Activated CD4-positive, alpha-beta T cell treated with anti-CD3 and anti-CD28 coated beads for 1 hour (primary cell): Measurements from ENCODE around the gene SERPINC1.
"Not testable (repeated sequence)": the region's sequence is repeated elsewhere in the genome, so short reads cannot be mapped to it uniquely, and the experiment has no call there.

Experiments used
- DNase-seq: peaks from one replicate; pipeline ENCODE4 v3.0.0-alpha.2; 2020

The SERPINC1 gene

DNA sequence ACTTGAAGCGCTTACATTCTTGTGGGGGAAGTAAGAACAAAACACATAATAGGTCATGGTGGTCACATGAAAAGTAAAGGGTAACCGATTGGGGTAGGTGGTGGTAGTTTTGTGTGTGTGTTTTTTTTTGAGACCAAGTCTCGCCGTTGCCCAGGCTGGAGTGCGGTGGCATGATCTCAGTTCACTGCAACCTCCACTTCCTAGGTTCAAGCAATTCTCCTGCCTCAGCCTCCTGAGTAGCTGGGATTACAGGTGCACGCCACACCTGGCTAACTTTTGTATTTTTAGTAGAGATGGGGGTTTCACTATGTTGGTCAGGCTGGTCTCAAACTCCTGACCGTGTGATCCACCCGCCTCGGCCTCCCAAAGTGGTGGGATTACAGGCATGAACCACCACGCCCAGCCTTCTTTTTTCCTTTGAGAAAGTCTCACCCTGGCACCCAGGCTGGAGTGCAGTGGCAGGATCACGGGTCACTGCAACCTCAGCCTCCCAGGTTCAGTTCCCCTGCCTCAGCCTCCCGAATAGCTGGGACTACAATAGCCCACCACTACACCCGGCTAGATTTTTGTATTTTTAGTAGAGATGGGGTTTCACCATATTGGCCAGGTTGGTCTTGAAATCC is 54.9 kb downstream of the SERPINC1 start:
- not testable (repeated sequence) for DNase-seq

DNA sequence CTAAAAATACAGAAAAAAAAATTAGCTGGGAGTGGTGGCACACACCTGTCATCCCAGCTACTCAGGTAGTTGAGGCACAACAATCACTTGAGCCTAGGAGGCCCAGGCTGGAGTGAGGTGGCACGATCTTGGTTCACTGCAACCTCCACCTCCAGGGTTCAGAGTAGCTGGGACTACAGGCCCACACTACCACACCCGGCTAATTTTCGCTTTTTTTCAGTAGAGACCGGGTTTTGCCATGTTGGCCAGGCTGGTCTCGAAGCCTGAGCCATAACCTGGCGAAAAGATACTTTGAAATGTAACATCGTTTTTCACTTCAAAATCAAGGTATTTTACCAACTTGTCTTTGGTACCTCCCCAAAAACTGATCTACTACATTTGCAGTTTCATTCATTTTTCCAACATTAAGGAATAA is 55.4 kb downstream of the SERPINC1 start:
- DNase-seq: no peak

DNA sequence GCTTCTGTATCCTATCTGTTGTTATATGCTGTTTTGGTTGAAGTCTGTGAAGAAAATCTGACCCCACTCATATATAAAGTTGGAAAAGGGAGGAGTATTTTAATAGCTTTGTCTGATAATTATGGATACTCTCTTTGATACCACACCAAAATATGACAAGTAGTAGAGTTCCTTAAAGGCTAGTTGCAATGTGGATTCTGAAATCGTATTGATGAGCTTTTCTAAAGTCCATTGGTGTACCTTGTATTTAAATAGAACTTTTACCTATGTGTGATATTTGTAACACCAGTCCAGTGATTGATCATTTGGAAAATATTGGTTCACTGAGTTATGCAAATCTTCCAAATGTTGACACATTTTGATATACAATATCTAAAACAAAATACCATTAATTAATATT is 57.1 kb downstream of the SERPINC1 start:
- no peak for DNase-seq

DNA sequence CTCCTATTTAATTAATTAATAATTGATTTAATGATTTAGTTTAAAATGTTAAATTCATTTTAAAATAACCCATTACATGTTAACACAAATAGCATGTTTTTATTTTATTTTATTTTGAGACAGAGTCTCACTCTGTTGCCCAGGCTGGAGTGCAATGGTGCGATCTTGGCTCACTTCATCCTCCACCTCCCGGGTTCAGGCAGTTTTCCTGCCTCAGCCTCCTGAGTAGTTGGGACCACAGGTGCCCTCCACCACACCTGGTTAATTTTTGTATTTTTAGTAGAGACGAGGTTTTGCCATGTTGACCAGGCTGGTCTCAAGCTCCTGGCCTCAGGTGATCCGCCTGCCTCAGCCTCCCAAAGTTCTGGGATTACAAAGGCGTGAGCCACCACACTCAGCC is 57.6 kb downstream of the SERPINC1 start:
- not testable (repeated sequence) for DNase-seq

DNA sequence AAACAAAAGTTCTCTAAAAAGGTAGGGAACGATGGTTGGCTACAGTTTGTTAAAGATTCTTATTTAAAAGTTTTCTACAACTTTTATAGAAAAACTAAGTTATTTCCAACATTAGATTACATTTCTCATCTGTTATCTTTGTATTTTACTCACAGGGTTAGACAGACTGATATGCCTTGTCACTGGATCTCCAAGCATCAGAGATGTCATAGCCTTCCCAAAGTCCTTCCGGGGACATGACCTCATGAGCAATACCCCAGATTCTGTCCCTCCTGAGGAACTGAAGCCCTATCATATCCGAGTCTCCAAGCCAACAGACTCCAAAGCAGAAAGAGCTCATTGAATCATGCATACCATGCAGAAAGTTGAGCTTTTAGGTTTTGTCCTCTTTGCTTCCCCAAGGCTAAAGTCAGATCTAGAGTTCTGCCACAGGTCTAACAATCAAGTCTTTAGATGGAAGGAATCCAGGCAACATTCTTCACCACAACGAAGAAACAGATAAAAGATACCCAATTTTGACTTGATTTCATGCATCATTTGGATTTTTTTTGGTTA is 59.7 kb downstream of the SERPINC1 start:
- no peak for DNase-seq

DNA sequence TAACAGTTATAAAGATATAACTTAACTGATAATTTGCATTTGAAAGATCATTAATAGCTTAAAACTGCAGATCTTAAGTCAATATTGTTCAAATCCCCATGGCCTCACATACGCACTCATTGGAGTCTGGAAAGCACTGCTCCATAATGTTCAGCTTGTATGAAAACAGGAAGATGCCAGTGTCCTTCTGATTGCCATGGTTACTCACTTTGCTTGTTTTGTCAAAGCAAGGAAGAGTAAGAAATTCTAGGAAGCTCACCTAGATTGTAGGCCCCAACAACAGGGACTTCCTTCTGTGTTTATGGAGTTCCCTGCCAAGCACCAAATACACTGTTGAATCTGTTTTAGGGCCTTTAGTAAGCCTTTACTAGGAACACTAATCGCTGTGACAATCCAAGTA is 60.2 kb downstream of the SERPINC1 start:
- no peak for DNase-seq

DNA sequence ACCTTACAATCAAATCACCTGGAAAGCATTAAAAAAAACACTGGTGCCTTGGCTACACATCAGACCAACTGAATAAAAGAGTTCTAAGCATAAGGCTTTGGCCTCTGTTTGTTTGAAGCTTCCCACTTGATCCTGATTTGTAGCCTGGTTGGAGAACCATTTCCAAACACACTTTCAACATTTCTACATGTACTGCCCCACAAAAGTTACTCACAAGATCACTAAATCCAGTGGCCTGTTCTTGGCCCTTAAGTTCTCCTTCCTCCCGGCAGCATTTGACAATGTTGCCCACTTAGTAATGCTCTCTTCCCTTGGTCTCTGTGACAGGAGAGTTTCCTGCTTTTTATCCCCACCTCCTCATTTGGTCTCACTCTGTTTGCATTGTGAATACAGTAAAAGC is 61.1 kb downstream of the SERPINC1 start:
- no peak for DNase-seq
